Stomach (tissue), 9 donors: ENCODE data around the gene SEMA7A. TPM values are rescaled to one million over a fixed set of nuclear protein-coding genes. Genes with fewer than 3 reads are reported as not detected.

Source experiments
- DNase-seq, 2 donors: peaks; one replicate each; pipeline versions ENCODE4 v3.0.0 to v3.0.0-alpha.2; 2013 to 2019
- H3K27ac ChIP-seq, 5 donors: fragments of 200-600 bp in 4 of 5; sonication (generic) in 4 of 5; one replicate each; pipeline ENCODE4 v1.5.1; 2013 to 2019; ENCODE audit warnings: mild to moderate bottlenecking in 1 of 5, moderate library complexity in 1 of 5
- H3K27me3 ChIP-seq, 3 donors: fragments of 200-600 bp; sonication (generic); one replicate each; pipeline ENCODE4 v1.5.1; 2017 to 2019; ENCODE audit warnings: mixed run types in 1 of 3
- H3K36me3 ChIP-seq, 4 donors: fragments of 200-600 bp; sonication (generic); 1 replicate in 3 of 4; 2 replicates in 1 of 4; pipeline ENCODE4 v1.5.1; 2016 to 2019
- H3K4me1 ChIP-seq, 4 donors: fragments of 200-600 bp; sonication (generic); one replicate each; pipeline ENCODE4 v1.5.1; 2016 to 2019
- H3K4me3 ChIP-seq, 4 donors: fragments of 200-600 bp; sonication (generic) in 3 of 4; one replicate each; pipeline ENCODE4 v1.5.1; 2016 to 2019; ENCODE audit warnings: mild to moderate bottlenecking in 1 of 4
- H3K9me3 ChIP-seq, 4 donors: fragments of 200-600 bp; sonication (generic); one replicate each; pipeline ENCODE4 v1.5.1; 2016 to 2019
- EP300 ChIP-seq: sonication (generic); formaldehyde crosslinking; IDR thresholded peaks from one replicate; pipeline ENCODE4 v1.6.1; 2017; ENCODE audit warnings: antibody characterized with exemption
- POLR2A ChIP-seq, 4 donors: fragments of 450-650 bp; IDR thresholded peaks; one replicate each; pipeline ENCODE4 v1.6.1; 2016; ENCODE audit warnings: antibody characterized with exemption in 4 of 4, control low read depth in 2 of 4, mild to moderate bottlenecking in 1 of 4, moderate library complexity in 1 of 4
- POLR2AphosphoS5 ChIP-seq, 3 donors: sonication (generic); formaldehyde crosslinking; IDR thresholded peaks; one replicate each; pipeline ENCODE4 v1.6.1; 2016; ENCODE audit warnings: antibody characterized with exemption in 3 of 3
- WGBS, 5 donors: extraction: QIAGEN DNeasy Blood & Tissue Kit in 3 of 5; methylation state at CpG; one replicate each; pipeline versions ENCODE4 v1.1.5 to v1.1.7; 2013 to 2018; 5-methylcytosine and 5-hydroxymethylcytosine counted together
- intact Hi-C: fragments of 100-400 bp; cut with DNase I; formaldehyde crosslinking; loops from one replicate; pipeline ENCODE4 v1.15.1; 2023; ENCODE audit warnings: low total_unique reads
- polyA plus RNA-seq, 3 donors: library from polyadenylated mRNA; stranded (reverse); fragments of 200-250 nt; gene quantifications; one replicate each; pipeline ENCODE4 v1.2.3, GENCODE V29; 2013
- total RNA-seq, 5 donors: library from RNA; depleted of rRNA; stranded (reverse); fragments of >200 nt; gene quantifications; one replicate each; pipeline versions ENCODE4 v1.1.0 to v1.2.3, GENCODE V29; 2014 to 2016
- TF ChIP-seq, protein P1 (sequence below), 7 experiments: fragments of 450-650 bp in 4 of 7; fragments of 200-600 bp in 3 of 7; sonication (generic) in 3 of 7; IDR thresholded peaks; one replicate each; pipeline ENCODE4 v1.5.1; 2016 to 2019; ENCODE audit warnings: antibody characterized with exemption in 7 of 7, control low read depth in 2 of 7, mild to moderate bottlenecking in 1 of 7
- donor health status: healthy with polysubstance abuse.
- donor health status: Bipolar disorder and iron deficiency.
- donor health status: healthy.

Gene SEMA7A
- total and polyA plus RNA-seq, 8 donors, result 0.31 to 3.5 (median 2.1) TPM; not detected in 2

DNA sequence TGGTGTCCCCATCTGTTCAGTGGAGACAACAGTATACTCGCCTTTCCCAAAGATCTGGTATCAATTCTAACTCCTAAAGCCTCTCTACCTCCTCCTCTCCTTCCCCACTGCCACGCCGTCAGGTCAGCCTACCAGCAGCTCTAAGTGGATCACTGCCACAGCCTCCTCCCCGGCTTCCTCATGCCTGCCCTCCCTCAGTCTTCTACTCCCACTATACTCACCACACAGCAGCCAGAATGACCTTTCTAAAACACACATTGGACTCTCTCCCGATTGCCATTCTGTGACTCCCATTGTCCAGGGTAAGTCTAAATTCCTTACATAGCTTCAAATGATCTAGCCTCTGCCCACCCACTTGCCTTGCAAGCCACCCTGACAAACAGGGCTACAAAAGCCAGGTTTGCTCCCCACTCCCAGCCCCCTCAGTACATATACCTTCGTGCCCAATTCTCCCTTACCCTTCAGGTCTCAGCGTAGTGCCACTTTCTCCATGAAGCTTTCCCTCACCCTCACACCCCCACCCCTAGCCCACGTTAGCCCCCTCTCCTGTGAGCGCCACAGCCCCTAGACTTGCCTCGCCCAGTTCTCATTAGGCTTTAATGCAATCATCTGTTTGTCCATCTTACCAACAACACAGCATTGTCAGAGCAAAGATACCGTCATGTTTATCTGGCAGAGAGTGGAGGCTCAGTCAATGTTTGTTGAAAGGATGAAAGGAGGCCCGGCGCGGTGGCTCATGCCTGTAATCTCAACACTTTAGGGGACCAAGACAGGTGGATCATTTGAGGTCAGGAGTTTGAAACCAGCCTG is 9.5 kb upstream of the SEMA7A start:
- TF ChIP-seq EP300 (no peak), POLR2AphosphoS5 (IDR thresholded peaks at IDR 0.05) (no peak), POLR2A (IDR thresholded peaks at IDR 0.05) (no peak)
- TF ChIP-seq, protein P1, sequence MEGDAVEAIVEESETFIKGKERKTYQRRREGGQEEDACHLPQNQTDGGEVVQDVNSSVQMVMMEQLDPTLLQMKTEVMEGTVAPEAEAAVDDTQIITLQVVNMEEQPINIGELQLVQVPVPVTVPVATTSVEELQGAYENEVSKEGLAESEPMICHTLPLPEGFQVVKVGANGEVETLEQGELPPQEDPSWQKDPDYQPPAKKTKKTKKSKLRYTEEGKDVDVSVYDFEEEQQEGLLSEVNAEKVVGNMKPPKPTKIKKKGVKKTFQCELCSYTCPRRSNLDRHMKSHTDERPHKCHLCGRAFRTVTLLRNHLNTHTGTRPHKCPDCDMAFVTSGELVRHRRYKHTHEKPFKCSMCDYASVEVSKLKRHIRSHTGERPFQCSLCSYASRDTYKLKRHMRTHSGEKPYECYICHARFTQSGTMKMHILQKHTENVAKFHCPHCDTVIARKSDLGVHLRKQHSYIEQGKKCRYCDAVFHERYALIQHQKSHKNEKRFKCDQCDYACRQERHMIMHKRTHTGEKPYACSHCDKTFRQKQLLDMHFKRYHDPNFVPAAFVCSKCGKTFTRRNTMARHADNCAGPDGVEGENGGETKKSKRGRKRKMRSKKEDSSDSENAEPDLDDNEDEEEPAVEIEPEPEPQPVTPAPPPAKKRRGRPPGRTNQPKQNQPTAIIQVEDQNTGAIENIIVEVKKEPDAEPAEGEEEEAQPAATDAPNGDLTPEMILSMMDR (IDR thresholded peaks at IDR 0.05), result no peak
- intact Hi-C loops, result no loop called here
- no peak for DNase-seq
- peaks cover 6 to 15% (median 10%) of the 10 kb centered on the region in 4 donors for H3K4me1 ChIP-seq
- peaks cover 19 to 41% (median 40%) of the 10 kb centered on the region in 4 donors for H3K36me3 ChIP-seq
- no peak overlapping the region for H3K27ac ChIP-seq
- H3K27me3 ChIP-seq, result no peaks in the 10 kb centered on the region
- WGBS, 5 donors, result 33 to 62% (median 45%) methylated on average over 14 of the region's 14 CpGs
- no peak overlapping the region for H3K4me3 ChIP-seq
- H3K9me3 ChIP-seq, result no peaks in the 10 kb centered on the region

DNA sequence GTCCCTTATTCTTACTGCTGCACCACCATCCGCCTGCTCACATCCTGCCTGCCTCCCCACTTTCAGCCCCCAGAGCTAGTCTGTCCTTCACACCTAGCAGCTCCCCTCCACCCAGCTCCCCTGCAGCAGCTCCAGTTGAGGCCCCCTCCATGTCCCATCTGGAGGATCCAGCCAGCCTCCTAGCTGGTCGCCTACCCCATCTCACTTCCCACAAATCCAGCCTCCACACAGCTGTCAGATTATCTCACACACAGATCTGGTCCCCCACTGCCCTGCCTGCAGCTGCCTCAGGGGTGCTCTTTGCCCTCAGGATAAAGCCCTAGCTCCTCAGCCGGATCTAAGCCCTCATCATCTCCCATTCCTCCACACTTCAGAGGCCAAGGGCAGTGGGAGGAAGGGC is 8.8 kb upstream of the SEMA7A start:
- no peak overlapping the region for H3K27ac ChIP-seq
- no peaks in the 10 kb centered on the region for H3K9me3 ChIP-seq
- TF ChIP-seq EP300 (no peak), POLR2AphosphoS5 (IDR thresholded peaks at IDR 0.05) (no peak), POLR2A (IDR thresholded peaks at IDR 0.05) (no peak)
- TF ChIP-seq, protein P1 (IDR thresholded peaks at IDR 0.05), result no peak
- intact Hi-C loops, result no loop called here
- H3K4me1 ChIP-seq, result peaks cover 6 to 15% (median 10%) of the 10 kb centered on the region in 4 donors
- H3K36me3 ChIP-seq, result peaks cover 12 to 34% (median 33%) of the 10 kb centered on the region in 4 donors
- H3K4me3 ChIP-seq, result no peak overlapping the region
- 49 to 81% (median 72%) methylated on average over 3 of the region's 3 CpGs for WGBS, 5 donors
- no peaks in the 10 kb centered on the region for H3K27me3 ChIP-seq
- no peak for DNase-seq

DNA sequence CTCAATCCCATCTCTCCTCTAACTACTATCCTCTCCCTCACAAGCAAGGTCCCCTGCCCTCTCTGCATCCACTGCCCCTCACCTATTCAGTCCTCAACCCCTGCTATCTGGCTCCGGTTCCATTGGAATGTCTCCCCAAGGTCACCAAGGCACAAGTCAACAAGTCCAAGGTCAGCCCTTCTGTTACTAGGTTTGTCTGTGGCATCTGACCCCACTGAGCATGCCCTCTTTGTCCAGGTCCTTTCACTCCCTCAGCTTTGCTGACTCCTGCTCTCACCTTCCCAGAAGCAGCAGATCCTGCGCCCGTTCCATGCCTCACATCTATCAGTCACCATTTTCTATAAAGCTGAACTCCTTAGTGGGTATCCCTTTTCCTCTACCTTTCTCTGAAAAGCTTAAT is 8.3 kb upstream of the SEMA7A start:
- no peak overlapping the region for H3K4me3 ChIP-seq
- no peak for DNase-seq
- H3K27me3 ChIP-seq, result no peaks in the 10 kb centered on the region
- 70 to 82% (median 73%) methylated on average over 3 of the region's 3 CpGs for WGBS, 5 donors
- no peak overlapping the region for H3K27ac ChIP-seq
- H3K4me1 ChIP-seq, result peaks cover 6 to 15% (median 10%) of the 10 kb centered on the region in 4 donors
- TF ChIP-seq EP300, result no peak
- no peaks in the 10 kb centered on the region for H3K9me3 ChIP-seq
- intact Hi-C loops, result no loop called here
- H3K36me3 ChIP-seq, result peaks cover 7 to 28% (median 27%) of the 10 kb centered on the region in 4 donors

DNA sequence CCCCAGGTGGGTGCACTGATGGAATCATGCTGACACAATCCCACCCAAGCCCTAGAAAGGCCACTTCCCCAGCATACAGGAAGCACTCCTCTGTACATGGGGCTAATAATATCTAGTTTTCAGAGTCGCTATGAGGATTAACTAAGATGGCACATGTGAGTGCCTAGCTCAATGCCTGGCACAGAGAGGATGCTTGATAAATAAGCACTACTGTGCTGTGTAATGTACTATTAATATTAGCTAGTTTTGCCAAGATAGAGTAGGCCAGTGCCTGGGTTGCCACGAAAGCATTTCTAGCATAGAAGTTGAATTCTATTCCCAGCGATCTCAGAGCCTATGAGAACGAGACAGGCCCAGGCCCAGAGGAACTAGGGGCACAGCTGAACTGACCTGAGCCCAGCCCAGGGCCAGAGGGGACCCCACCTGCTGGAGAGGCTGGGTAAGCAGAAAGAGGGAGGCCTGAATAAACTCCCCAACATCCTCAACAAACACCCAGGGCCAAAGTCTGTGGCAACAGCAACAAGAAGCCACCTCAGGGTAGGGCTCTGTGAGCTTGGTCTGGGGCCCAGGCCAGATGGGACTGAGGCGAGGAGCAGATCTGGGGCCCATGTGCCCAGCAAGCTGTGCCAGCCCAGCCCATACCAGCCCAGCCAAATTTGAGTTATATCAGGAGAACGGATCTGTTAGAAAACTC is 7.6 kb upstream of the SEMA7A start:
- WGBS, 5 donors, result 78 to 92% (median 86%) methylated on average over 6 of the region's 6 CpGs

DNA sequence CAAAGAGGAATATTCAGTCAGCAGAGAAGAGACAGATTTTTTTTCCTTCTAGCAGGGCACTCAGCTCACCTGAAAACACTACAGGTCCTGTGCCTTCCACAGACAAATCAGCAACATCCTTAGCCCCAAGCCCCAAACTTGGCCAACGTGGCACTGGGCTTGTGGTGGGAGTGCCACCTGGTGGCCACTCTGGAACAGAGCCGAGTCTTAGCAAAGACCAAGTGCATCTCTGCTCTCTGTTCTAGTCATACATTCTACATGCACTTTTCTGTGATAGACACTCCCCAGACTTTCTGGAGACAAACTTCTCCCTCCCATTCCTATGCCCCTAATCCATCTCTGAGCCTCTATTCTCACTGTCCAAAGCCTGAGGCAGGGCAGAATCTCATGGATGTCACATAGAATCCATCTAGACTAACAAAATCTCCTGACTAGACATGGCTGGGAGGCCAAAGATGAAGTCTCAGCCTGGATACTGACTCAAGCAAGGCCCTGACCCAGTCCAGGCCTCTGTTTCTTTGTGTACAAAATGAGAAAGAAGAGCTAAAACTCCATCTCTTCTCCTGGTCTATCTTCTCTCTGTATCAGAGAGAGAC is 5.1 kb upstream of the SEMA7A start:
- H3K27ac ChIP-seq, result no peak overlapping the region
- intact Hi-C loops, result loop anchor here (2.0 kb wide), 1 partner anchor 56 kb away; no protein-coding TSS in a partner anchor
- peaks cover 10 to 21% (median 18%) of the 10 kb centered on the region in 4 donors for H3K4me1 ChIP-seq
- peak; percentile 77 to 91 for DNase-seq
- H3K27me3 ChIP-seq, result no peaks in the 10 kb centered on the region
- H3K4me3 ChIP-seq, result no peak overlapping the region
- TF ChIP-seq, protein P1 (IDR thresholded peaks at IDR 0.05), result peak in 6 of 7 experiments; percentile 78 to 91 (median 84)
- TF ChIP-seq EP300, result no peak
- peak in 1 of 3 donors; percentile 64 for TF ChIP-seq POLR2AphosphoS5 (IDR thresholded peaks at IDR 0.05)
- H3K36me3 ChIP-seq, result no peaks in the 10 kb centered on the region
- WGBS, 5 donors, result 0% methylated on average over 2 of the region's 2 CpGs
- H3K9me3 ChIP-seq, result no peaks in the 10 kb centered on the region

More for the DNA sequence above, 7.6 kb upstream of the SEMA7A start:
- Histone ChIP-seq H3K36me3 (peaks cover 6 to 22% (median 21%) of the 10 kb centered on the region in 4 donors), H3K27me3 (no peaks in the 10 kb centered on the region), H3K4me3 (no peak overlapping the region), H3K9me3 (no peaks in the 10 kb centered on the region), H3K27ac (no peak overlapping the region), H3K4me1 (peaks cover 6 to 15% (median 10%) of the 10 kb centered on the region in 4 donors)
- intact Hi-C loops, result no loop called here
- DNase-seq, result no peak
- TF ChIP-seq POLR2A (IDR thresholded peaks at IDR 0.05), result no peak
- TF ChIP-seq EP300, result no peak
- no peak for TF ChIP-seq POLR2AphosphoS5 (IDR thresholded peaks at IDR 0.05)
